ENCODE results near the gene THRB.
"Not testable (repeated sequence)": the region's sequence is repeated elsewhere in the genome, so short reads cannot be mapped to it uniquely, and the experiment has no call there.

Gene THRB

DNA sequence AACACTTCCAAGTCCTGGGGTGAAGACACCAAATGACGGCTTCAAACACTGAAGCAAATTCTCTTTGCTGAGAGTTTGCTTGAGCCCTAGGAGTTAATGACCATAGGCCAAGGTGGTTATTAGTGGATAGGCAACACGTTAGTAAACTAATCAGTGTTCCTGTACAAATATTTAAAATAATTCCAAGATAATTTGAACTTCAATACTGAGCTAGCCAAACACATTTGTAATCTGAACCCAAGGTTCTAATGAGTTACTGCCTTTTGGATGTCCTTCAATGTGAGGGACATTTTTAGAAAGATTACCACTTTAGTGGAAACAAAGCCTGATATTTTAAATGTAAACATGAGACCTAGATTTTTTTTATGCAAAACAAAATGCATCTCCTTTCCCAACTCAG, 94.6 kb downstream of the THRB start:
- DNase-seq = no peak

DNA sequence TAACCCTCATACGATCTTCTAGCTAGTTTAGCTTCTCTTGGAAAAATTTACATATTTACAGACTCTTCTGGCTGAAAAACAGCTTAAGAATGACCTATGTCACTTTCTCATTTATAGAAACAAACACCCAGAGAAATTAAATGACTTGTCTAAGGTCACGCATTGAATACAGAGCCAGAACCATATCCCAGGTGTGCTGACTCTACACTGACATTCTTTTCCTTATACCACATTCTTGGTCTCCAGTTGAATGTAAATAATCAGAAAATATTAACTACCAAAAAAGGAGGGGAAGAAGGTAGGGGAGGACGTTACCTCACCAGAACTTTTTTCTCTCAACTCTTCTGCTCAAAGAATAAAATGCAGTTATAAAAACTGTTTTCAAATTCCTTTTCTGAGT, 95.0 kb downstream of the THRB start:
- no peak for DNase-seq

DNA sequence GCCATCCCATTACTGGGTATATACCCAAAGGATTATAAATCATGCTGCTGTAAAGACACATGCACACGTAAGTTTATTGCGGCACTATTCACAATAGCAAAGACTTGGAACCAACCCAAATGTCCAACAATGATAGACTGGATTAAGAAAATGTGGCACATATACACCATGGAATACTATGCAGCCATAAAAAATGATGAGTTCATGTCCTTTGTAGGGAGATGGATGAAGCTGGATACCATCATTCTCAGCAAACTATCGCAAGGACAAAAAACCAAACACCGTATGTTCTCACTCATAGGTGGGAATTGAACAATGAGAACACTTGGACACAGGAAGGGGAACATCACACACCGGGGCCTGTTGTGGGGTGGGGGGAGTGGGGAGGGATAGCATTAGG, 95.9 kb downstream of the THRB start:
- DNase-seq = not testable (repeated sequence)

DNA sequence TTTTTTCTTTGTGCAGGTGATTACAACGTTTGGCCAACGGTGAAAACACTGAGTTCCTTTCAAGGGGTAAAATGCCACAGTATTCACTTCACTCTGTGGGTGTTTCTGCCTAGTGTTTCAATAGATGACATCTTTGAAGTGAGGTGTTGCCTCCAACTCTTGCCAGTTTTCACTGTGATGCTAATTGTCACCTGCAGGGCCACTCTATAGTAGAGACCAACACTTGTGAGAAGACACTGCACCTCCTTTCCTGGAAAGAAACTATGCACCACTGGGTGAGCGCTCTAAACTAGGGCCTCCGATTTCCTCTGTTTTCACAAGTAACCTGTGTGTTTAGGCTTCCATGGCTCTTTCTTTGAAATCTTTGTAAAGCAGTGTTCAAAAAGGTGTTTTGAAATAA, 98.3 kb downstream of the THRB start:
- no peak for DNase-seq

DNA sequence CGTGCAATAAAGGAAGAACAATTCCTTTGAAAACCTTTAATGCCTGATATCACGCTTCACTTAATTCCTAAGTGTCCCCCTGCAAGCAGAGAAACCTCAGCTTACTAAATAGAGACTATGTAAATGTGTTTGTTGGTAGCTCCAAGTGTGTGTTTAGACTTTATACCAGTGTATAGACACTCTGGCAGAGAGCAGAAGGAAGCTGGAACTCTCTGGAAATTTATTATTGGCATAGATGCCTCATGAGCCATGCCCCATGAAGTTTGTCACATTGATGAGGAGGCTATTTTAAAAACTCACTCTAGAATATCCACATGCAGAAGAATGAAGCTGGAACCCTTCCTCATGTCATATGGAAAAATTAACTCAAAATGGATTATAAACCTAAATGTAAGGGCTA, 99.9 kb downstream of the THRB start:
- DNase-seq = no peak

DNA sequence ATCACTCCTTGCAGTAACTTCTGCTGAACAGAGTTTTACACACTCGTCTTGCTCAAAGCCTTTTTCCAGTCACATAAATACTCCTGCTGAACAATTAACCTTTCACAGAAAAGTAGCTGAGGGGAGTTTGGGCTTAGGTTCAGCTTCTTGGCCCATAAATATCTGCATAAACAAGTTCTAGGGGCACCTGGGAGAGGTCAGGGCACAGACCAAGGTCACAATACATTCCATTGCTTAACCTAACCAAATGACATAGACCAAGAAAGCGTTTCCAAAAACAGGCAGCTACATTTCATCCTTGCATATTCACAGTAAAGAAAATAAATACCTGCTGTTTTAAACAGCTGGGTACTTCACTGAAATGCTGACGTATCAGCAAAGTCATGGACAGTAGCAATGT, 101.3 kb downstream of the THRB start:
- no peak for DNase-seq

DNA sequence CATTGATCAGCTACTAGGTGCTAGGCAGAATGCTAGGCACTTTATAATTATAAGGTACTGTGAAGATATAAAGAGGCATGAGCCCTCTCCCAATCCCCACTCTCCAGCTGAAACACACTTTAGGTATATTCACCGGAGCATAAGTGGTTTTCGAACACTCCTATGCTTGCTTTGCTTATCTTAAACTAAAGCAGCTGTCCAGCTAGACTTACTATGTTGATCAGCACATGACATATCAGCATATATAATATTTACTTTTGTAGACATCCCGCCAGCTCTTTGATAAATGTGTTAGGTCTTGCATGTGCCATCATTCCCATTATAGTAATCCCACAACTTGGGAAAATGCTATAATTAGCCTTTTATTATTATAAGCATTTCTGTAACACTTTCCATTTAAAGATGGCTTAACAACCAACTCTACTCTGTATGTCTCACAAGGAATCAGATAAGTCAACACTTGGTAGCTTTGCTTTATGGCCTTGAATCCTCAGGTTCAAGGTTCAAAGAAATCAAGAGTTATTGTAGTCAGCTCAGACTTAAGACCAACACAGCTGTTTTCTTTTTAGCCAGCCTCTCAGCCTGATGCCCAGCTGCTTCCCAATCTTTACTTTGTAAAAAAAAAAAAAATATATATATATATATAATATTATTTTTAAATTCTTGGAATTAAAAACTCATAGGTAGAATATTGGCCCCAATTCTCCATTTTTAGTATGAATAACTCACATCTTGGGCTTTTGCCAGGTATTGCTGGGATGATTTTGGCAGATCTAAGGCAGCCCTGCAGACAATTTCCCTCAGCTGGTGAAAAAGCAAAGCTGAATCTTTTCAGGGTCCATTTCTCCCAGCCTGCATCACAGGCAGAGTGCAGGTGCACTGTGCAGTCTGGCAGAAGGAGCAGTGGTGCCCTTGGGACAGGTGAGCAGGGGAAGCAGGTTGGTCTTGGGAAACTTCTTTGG, 104.2 kb downstream of the THRB start:
- DNase-seq = peak; percentile 34

DNA sequence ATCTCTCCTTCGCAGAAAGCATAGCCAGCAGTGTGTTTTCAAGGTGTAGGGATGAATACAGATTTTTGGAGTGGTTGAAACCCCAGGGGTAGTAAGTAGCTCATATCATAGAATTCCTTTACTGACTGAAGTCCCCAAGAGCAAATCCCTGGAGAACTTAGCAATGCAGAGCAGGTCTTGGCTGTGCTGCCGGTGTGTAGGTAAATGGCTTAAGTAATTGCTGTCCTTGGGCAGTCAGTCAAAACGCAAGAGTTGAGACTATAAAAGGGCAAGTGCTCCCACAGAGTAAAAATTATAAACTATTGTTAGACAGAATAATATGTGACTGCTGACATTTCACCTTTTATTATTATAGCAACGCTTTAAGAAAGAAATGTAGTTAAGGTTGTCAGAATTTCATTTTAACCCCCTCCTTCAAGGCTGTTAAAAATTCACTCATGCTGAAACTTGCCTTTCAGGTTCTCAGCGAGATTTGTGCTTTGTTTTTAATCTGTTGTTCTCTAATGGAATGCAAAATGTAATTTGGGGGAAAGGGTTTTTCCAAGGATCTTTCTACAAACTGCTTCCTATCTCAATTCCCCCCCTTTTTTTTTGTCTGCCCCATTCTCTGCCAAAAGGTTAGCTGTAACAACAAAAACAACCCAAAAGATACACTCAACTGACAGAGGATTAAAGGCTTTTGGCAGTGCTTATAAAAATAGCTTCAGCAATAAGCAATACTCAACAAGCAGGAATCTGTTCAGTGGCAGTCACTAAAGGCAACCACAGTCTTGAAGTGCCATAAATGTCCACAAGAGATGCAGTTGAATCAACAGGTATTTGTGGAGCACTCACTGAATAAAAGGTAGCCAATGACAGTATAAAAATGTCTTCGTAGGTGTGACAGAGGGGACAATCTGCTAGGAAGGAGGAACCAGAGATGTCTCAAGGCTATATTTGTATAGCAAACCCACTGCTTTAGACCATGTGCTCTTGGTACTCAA, 105.3 kb downstream of the THRB start:
- no peak for DNase-seq

DNA sequence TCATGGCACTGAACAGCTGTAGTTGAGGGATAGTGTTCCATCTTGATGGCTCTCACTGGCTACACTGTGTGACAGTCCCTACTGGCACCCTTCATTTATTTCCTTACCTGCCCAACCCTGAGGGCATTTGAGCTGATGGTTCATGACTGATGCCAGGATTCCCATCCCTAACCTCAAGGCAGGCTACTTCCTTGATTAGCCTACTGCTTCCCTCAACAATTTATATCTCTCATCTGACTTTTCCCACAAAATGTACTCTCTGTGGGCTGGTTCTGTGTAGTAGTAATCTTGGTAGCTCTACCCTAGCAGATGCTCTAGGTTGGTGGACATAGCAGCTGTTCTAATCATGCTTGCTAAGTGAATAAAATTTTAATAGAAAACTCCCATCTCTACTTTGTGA, 106.0 kb downstream of the THRB start:
- DNase-seq = no peak

DNA sequence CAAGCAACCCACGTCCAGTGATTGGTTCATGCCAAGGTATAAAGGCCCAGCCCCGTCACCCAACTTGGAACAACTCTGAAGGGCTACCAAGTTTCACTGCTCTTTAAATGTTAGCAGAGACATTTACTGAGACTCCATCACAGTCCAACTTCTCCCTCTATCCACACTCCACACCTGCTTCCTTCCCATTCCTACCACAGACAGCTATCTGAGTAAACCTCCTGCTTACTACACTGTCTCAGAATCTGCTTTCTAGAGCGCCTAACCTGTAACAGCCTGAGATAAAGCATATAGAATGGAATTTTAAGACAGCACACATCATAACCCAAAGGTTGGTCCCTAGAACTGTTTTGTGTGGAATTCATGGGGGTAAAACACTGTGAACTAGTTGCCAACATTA, 106.5 kb downstream of the THRB start:
- no peak for DNase-seq

DNA sequence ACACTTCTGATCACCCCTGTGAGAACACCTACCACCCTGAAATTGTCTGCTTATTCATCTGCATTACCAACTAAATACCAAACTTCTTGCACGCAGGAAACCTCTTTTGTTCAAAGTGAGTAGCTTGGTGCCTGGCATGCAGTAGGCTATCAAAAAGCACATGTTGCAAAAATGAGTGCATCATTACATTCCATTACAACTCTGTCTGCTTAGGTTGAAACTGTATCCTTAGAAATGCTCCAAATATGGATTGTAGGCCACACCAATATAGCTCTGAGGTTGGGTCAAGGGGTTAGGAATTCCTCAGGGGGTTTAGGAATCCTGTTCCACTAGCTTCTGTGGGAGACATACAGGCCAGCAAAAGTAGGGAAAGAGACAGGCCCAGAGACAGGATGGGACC, 107.2 kb downstream of the THRB start:
- no peak for DNase-seq

DNA sequence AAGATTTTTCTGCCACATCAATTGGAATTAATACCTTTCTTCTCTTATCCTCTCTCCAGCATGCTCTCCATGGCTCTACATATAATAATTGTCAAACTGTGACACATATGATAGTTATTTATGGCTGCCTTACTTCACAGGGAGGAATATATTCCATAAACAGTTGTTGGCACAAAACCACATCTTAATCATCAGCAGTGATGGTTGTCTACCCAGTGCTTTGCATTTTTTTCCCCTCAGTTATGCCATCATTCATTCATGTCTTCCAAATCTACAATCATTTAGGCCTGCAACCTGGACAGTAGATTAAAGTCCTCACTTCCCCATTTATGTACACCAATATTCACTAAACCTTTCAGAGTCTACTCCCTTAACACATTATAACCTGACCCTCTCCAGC, 107.7 kb downstream of the THRB start:
- DNase-seq = no peak

DNA sequence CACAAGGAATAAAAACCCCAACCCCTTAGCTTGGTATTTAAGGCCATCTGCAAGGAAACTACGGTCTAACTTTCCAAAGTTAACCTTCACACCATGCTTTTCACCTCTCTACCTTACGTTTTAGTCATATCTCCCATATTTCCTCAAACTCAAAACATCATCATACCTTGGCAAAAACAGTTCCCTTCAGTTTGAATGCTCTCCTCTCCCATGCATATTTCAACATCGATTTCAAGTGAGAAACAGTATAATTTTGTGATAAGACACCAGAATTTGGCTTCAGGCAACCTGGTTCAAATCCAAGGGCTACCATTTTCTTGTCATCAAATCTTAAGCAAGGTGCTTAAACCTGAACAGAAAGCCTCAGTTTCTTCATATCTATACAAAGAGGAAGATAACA, 108.2 kb downstream of the THRB start:
- DNase-seq = no peak

DNA sequence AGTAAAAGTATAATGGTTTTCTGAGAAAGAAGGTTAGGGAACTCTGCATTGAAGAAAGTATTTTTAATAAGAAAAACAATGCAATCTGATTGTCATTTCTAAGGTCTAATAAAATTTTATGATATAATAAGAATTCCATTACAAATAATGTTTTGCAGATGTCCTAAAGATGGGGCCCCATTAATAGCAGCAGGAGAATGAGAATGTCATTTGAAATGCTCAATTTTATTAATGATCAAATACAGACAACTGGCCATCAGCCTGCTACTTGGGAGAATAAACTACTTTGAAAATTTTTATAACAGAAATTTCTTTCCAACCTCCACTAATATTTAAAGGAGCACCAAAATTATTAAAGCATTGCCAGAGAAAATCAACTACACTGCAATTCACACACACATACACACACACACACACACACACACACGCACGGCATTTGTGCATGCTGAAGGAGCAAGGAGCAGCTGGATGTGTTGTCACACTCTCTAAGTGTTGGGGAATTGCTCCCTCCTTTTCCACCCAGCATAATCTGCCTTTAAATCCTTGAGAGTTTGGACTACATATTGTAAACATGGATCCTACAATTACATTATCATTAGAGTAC, 109.5 kb downstream of the THRB start:
- DNase-seq = no peak

DNA sequence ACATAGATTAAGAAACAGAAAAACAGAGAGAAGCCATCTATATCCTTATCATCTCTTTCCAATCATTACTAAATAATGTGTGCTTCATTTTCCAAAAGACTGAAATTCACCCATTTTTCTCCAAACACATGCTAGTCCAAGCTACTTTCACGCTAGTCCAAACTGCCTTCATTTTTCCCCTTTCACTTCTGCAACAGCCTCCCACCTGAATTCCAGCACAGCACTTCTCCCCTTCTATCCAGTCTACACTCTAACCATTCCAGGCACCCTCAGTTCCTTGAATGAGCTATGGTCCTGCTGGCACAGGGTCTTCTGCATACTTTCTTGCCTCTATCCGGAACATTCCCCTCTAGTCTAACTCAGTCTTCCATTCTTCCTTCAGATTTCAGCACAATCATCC, 112.0 kb downstream of the THRB start:
- DNase-seq = no peak

DNA sequence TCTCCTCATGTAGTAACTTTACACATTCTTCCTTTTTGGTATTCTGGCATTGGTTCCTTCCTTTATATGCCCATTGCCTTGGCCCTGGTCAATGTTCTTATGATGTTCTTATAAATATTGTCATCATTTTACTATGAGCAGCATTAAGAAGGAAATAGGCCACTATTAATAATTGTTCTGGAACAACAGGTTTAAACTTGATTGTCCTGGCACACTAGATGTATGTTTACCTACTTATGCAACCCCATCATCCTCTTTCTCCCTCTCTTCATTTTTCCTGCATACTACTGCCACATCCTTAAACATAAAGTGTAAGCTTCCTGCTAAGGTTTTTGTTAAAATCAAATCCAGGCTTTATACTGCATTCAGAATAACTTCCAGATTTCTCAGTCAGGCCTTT, 114.7 kb downstream of the THRB start:
- DNase-seq = no peak

DNA sequence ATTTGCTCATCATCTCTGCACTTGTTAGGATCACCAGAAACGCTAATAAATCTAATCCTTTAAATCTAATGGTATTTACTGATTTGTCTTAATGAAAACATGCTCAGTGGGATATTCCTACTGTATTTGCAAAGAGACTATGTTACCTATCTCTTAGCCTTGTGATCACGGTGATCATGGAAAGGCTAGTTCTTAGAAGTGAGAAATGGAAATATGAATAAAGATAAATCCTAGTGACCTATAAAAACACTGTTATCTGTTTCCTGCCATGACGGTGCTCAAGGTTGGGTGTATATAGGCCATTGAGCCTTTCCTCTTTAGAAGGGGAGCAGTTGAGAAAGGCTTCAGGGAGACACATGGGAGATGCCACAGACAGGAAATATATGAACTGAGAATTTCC, 116.3 kb downstream of the THRB start:
- no peak for DNase-seq

DNA sequence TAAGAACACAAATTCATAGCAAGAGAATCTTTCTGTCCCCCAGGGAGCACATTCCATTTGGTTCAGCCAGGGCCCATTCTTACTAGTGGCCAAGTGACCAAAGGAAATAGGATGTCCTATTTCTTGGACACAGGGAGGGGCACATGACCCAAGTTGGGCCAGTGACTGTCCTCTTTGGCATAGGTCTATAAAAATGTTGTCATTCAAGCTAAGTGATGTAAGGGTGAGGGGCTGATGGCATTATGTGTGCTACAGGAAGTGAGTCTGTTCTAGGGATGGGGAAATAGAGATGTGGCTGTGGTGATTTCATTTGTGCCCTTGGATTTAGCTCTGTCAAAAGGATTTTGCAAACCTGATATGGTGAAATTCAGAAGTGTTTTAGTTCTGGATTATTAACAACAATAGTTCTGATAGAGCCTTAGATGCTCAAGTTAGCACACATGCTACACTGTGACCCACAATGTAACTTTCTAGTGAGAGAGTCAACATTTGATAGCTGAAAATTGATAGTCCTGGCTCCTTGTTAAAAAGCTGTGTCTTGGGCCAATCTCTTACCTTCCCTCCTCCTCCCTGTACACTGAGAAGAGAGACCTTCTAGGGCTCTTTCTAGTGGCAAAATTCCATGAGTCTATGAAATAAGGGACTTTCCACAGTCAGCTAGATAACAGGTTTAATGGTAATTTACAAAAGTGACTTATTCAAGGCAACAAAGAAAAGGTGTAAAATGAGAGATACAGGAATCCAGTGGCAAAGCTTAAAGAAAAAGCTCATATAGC, 117.2 kb downstream of the THRB start:
- no peak for DNase-seq

DNA sequence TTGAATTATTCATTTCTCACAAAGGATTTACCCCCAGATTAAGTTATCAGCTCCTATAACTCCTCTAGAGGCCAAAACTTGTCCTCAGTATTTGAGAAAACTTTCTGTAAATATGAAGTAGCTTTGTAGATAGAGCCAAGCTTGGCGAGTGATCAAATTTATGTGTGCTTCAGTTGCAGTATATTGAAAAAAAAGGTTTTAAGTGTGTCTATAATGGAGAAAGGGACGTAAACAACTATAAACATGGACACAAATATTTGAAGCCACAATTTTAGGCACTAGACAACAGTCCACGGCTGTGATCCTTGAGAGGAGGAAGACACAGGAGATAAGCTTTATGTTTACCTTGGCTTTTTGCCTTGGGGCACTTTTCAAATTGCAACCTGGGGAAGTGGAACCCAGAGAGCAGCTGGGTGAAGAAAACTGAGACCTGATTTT, 118.7 kb downstream of the THRB start:
- no peak for DNase-seq

DNA sequence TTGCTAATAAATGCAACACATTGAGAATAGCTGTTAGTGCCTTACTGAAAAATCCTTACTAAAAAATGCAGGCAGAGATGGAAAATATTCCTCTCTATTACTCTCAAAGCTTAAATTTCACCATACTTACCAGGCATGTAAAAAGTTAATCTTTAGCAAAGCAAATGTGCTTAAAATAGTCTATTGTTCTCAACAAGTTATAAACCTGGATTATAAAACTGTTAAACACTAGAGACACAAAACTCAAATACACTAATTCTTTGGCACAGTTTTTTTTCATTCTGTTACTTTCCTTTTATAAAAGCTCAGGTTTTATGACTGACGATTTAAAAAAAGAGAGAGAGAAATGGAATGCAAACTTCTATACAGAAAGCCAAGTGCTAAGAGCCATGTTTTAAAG, 119.8 kb downstream of the THRB start:
- DNase-seq = no peak

DNA sequence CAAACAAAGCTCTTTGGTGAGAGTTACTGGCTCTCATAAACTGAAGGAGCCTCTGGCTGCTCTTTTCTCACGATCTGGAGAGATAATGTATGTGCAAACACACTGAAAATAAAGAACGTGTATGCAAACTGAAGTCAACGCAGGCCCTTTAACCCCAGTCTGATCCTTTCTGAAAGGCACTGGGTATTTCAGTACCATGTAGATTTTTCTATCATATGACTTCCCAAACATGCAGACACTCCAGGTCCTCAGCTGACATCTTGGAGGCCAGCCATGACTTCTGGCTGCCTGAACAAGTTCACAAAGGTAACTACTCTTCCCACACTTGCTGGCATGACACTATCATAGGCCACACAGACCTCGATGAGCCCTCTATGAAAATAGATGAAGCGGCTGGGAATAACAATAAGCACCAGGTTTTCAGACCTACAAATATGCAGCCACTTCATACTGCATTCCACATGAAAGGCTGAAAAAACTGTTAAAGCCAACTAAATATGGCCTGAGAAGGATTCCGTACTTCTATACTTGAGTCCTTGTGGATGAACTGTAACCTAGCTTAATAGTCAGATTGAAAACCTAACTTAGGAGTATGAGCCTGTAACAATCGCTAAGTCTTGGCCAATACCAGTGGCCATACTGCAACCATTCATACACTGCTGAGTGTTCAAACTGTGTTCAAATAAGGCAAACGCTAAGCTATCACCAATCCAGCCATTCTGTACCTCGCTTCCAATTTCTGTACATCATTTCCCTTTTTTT, 121.3 kb downstream of the THRB start:
- DNase-seq = no peak
